IPS DF 19.7 (cell line): ENCODE data around the gene MEN1.

Experiments used
- DNase-seq: peaks from one replicate; pipeline ENCODE4 v3.0.0-alpha.2; 2013; ENCODE audit warnings: low read depth, low spot score

MEN1 gene

DNA sequence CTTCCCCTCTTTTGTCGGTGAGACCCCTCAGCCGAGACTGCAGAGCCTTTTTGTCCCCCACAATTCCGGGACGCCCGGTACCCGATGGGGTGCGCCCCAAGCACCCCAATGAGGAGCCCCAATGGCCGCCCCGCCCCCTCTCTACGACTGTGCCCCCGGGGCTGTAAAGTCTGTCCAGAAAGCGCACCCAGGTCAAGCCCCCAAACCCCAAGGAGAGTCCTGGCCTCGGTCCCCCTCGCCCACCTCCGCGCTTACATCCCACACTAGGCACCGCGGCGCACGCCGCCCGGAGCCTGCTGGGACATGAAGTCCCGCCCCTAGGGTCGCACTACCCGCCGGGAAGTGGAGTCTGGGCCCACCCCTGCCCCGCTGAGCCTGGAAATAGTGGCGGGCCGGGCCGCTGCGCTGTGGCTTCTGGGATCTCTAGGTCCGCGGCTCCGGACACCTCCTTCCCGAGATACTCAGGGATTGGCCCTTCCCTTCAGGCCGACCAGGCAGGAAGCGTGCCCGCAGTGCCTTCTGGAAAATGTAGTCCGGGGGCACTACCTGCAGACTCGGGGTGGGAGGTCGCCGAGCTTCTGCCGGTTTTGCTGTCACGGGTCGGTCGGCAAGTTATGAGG, at the start of gene MEN1:
TSS of gene MEN1 (minus strand) at position 281 of the 620 bp plus-strand sequence. CDS start 442 bp downstream, outside the sequence.
- DNase-seq: peak; percentile 95

DNA sequence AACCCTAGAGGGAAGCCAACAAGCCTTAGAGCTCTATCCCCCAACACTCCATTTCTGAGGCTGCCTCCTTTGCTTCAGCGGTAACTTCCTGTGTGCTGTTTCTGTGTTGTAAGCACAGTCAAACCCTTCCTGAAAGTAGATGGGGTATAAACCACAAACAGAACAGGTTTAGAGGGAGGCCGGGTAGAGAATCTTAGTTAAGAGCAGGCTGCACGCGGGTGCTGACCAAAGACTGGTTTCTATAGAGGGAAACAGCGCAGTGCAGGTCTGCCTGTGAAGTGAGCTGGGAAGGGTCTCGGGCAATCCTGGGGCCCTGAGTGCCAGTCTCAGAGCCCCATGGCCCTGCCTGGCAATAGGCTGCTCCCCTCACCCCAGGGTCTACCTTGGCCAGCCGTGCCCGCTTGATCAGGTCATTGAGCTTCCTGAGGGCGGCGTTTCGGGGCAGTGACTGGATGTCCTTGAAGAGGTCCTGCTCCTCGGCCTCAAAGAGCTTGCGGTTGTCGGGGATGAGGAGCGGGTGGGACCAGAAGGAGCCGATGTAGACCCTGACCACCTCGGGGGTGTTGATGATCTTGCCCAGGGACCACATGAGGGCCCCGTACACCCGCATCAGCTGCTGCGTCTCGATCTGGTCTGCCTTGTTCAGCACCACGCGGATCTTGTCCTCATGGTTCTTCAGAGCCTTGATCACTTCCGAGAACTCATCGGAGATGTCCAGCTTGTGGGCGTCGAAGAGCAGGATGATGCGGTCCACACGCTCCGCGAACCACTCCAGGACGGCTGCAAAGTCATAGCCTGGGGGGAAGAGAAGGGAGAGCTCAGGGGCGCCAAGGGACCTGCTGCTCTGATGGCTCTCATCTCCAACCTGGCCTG, 49.4 kb upstream of the MEN1 start:
- DNase-seq: no peak

DNA sequence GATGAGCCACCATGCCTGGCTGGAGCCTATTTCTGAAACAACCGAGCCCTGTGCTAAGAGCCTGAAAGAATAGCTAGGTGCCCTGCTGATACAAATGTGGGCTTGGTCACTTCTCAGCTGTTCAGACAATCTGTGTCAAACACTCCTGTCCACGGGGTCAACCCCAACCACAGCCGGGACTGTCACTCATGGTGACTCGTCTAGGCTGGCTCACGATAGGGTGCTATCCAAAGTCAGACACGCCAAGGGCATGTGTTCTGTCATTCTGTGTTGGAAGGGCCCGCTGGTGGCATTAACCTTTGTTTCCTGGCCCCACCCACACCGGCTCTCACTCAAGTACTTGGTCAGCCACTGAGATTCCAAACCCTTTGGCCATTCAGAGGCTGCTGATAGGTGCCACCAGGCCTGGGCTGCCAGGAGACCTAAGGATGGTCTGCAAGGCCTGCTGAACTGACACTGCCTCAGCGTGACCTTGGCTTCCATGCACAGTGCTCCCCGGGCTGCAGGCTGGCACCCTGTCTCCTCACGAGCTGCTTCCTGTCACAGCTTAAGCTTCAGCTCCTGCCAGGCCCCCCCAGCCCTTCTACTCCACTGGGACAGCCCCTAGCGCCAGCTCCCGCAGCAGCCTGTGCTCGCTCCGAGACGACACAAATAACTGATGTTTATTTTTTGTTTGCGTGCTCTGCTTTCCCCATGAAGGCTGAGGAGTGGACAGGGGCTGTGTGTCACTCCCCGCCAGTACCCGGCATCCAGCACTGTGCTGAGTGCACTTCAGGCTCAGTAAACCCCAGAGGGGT, 48.3 kb upstream of the MEN1 start:
- DNase-seq: no peak

DNA sequence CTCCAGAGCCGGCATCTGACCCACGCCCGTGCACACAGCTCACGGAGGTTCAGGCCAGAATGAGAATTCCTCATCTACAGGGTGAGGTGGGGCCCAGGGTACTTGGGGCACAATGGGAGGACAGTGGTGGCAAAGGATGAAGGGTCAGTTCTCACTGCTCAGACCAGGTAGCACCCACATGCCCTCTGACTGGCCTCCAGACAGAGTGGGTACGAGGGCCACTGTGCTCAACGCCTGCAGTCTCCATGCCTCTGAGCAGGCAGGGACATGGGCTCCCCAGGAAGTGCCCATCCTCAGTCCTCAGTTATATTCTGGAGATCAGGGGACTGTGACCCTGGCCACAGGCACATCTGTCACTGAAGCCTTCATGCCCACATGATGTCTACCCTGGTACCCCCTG, 47.1 kb upstream of the MEN1 start:
- no peak for DNase-seq

DNA sequence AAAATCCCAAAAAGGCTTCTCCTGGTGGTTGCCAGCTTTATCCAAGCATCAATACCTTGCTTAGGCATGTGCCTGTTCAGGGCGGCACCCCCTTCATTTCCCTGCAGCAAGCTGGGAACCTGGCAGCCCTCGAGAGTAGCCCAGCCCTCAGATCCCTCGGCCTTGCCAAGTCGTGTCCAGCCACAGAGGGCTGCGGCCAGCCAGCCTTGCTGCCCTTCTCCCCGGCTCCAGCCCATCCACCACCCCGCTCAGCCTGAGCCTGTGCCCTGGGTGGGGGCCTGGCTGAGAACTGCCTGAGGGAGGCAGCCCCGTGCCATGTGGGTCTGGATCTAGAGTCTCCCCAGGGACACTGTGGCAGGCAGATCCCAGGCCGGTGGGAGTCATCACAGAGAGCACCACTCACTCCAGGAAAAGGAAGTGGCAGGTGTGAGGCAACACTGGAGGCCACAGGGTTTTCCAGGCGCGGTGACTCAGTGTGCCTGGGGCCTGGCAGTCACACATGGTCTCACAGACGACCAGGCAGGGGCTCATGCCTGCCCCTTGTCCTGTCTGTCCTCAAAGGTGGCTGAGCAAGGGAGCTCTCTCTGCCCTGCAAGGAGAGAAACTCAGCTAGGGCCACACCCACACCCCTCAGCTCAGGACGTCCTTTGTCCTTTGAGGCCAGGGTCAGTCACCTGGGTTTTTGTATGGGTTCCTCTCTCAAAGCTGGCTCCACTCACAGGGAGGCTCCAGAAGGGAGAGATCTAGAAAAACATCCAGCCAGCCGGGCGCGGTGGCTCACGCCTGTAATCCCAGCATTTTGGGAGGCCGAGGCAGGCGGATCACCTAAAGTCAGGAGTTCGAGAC, 46.3 kb upstream of the MEN1 start:
- DNase-seq: no peak

DNA sequence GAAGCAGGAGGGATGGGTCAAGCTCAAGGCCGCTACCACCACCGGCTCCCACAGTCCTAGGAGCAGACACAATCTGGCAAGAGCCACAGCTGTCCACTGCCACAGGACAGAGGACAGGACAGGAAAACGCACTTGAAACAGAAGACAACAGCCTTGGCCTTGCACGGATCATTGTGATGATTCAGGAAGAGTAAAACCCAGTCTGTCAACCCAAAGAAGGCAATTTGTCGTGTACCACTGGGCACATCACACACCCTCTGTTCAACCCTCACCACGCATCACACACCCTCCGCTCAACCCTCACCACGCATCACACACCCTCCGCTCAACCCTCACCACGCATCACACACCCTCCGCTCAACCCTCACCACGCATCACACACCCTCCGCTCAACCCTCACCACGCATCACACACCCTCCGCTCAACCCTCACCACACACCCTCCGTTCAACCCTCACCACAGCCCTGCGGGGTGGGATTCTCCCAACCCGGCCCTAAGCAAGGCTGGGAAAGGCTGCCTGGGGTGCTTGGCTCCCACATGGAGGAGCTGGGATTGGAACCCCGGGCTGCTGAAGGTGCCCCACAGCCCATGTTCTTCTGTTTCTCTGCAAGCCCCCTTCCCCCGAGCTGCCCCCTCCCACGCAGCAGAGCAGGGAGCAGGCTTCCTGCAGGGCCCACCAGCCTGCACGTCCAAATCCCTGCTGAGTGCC, 45.4 kb upstream of the MEN1 start:
- no peak for DNase-seq

DNA sequence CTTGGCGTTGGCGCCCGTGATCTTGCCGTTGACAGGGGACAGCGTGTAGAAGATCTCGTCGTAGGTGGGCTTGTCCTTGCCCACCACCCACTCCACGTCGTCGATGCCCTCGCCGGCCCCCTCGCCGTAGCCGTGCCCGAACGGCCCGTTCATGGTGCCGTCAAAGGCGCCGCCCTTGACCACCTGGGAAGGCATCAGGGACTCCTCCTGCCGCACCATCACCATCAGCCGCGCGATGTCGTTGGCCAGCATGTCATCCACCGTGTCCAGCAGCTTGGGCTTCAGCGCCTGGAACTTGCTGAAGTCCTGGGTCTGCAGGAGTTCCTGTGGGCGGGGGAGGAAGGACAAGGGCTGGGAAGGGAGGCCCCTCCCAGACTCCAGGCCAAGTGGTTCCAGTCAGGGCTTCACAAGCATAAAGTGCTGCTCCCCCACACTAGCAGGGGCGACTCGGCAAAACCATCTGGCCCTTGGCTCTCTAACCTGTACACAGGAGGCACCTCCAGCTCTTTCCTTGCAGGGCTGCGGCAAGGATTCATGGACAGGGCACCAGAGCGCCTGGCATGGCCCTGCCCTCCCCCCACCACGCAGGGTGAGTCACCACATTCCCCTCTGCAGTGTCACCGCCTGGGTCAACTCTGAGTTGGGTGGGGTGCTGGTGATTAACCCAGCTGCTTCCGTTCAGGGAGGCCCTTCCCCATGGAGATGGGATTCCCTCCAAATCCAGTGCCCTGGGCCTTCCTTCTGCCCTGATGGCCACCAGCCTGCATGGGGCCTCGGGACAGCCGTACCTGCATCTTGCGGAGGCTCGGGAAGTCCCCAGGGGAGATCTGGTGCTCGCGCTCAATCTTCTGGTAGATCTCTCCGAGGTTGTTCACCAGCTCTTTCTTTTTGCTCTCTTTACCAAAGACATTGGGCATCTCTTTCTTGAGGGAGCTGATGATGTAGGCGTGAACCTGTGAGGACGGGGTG, 44.5 kb upstream of the MEN1 start:
- DNase-seq: no peak

DNA sequence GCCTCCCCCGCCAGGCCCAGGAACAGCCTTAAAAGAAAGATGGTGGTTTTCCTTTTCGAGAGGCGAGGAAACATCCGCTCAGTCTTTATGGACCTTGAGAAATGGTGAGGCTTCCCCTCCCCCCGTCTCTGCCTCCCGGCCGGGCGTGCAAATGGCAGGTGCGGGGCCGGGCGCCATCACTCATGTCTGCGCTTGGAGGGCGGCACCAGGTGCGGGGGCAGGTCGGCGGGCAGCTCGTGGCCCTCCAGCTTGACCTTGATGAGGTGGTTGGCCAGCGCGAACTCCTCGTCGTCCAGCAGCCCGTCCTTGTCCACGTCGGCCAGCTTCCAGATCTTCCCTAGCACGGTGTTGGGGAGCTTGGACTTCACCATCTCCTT, 43.8 kb upstream of the MEN1 start:
- DNase-seq: no peak

DNA sequence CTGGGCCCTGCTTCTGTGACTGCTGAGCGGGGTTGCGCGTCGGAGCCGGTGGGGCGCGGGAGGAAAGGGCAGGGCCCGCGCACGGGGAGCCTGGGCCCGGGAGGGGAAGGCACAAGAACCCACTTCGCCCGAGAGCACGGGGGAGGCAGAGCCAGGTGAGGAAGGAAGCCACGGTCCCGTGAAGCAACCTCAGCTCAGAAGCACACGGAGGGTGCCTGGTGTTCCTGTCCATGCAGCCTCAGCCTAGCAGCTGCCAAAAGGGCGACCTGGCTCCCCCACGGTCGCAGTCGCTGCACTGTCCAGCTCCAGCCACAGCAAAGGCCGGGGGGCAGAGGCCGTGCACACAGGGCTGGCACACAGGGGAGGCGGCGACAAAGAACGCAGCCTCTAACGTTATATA, 43.4 kb upstream of the MEN1 start:
- DNase-seq: no peak

DNA sequence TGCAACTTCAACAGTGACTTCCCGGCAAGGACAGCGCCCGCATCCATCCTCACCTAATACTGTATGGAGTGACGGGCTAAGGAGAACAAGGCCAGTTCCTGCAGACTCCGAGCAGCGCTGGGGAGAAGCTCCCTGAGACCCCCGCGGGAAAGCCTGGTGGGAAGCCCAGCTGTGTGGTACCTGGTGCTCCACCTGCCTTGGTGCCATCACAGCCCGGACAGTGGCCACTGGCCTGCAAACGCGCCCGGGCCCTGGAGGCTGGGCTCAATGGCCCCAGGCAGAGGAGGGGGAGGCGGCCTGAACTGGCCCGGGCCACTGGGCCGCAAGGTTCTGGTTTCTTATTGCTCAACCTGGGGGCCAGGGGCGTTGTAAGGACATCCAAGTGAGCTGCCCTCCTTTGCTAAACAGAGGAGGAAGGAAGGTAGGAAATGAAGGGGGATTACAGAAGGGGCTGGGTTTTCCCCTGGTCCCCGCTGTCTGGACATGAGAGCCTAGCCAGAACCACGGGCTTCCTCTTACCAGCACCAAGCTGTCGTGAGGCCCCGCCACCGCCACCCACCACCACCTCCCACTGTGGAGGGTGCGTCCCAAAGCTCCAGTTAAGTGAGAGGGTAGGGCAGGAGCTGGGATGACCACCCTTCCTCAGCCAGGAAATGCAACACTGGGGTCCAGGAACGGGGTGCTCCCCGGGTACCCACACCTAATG, 42.6 kb upstream of the MEN1 start:
- DNase-seq: no peak

DNA sequence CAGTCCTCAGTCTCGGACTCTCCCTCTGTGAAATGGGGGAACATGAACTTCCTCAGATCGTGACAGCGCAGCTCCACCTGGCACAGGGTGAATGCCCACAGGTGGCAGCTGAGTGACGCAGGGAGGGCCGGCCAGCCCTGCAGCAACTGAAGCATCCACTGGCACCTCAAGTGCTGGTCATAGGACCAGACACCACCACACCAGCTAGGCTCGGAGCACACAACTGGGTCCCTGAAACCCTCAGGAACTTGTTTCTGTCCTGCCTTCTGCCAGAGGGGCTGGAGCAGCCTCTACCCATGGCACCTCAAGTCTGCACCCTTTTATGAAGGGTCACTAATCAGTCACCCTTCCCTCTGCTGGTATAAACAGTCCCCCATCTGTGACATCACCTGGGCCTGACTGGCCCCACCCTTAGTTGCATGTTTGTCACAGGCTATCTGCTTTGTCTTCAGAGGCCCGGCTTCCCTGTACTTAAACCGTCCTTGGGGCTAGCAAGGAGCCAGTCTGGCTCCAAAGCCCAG, 41.5 kb upstream of the MEN1 start:
- no peak for DNase-seq

DNA sequence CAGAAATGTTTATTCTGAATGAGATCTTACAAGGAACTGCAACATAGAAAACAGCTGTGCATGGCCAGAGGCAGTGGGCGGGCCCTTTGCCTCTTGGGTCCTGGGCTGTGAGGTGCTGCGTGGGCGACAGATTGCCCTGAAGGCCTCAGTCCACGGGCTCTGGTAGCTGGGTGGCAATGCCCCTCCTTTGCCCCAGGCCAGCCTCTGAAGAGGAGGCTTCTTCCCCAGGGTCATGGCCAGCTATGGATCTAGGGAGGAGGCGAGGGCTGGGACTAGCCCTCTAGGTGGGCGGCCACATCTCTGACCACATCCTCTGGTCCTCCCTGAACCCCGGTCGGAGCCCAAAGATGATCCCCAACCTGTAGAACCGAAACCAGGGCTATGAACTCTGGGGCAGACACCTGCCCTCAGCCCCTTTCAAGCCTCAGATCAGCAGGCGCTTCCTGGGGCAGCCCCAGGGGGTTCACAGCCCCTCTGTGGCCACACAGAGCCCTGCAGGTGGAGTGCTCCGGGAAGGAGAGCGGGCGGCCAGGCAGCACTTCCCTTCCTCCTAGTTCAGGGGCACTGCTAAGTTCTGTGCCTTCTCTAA, 40.7 kb upstream of the MEN1 start:
- DNase-seq: no peak

DNA sequence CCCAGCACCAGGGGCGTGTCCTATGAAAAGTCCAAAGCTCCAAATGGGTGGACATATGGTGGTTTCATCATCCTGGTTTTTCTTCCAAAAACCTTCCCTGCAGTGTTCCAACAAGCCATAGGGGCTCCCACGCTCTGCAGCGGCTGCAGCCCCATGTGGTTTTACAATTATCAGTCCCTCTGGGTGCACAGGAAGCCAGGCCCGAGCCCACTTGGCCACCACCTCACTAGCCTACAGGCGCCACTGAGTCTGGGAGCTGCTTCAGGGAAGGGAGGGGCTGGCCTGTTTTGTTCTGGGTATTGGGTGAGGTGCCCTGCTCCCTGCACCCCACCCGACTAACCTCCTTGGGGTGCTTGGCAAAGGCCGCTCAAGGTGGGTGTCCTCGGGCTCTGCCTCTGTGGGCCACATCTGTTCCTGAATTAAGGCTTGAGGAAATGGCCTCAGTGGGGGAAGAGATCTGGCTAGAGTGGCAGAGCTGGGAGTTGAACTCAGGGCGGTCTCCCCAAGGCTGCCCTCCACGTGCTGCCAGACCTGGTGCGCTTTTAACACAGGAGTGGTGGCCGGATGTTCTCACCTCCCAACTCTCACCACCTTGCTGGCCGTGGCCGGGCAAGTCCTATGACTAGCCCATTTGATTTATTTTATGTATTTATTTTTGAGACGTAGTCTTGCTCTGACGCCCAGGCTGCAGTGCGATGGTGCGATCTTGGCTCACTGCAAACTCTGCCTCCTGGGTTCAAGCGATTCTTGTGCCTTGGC, 39.4 kb upstream of the MEN1 start:
- no peak for DNase-seq

DNA sequence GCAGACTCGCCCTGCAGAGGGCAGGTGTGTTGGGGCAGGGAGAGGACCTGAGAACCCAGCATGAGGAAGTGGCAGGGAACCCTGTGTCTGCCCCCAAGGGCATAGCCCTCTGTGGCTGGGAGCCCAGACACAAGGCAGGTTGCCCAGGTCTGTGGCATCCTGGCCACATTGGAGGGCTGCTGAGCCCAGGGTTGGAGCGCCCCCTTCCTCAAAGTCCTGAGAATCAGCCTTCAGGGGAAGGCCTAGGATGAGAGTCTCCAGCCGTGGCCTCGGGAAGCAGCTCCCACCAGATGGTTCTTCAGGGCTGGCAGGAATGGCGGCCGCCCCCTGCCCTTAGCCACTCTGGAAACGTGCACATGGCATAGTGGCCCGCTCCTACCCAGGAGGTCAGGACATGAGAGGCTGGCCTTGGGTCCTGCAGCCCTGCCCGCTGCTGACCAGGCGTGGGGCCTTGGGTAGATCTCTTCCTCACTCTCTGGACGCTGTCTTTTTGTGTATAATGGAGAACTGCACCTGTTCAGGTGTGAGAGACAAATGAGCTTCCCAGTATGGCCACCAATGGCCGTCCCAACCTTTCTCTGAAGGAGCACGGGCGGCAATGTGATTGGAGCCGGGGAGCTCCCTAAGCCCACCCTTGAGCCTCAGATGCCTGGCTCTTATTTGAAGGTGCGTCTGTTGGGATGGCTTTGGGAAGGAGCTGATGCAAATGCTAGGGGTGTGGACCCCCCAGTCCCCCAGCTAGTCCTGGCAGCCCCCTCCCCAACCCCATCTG, 38.7 kb upstream of the MEN1 start:
- DNase-seq: no peak

DNA sequence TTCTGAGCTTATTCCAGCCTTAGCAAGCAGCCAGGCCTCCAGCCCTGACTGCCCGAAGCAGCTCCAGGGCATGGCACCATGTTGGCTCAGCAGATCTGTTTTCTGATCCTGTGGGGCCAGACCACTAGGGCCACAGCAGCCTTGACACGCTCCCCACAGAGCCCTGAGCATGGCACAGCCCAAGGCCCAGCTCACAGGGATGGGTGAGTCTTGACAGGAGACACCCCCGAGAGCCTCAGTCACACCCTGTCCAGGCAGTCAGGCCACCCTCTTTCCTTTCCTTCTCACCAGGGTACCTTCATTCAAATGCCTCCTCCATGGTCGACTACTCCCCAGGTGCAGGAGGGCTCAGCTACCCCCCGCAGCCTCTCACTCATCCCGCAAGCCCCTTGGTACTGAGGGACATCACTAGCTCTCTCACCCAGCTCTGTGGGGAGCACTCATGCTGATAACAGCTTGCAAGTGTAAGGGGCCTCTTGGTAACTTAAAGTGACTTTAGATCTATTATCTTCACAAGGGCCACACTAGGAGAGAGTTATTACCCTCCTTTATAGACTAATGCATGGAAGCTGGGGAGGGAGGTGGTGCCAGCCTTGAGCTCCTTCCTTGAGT, 38.0 kb upstream of the MEN1 start:
- no peak for DNase-seq

DNA sequence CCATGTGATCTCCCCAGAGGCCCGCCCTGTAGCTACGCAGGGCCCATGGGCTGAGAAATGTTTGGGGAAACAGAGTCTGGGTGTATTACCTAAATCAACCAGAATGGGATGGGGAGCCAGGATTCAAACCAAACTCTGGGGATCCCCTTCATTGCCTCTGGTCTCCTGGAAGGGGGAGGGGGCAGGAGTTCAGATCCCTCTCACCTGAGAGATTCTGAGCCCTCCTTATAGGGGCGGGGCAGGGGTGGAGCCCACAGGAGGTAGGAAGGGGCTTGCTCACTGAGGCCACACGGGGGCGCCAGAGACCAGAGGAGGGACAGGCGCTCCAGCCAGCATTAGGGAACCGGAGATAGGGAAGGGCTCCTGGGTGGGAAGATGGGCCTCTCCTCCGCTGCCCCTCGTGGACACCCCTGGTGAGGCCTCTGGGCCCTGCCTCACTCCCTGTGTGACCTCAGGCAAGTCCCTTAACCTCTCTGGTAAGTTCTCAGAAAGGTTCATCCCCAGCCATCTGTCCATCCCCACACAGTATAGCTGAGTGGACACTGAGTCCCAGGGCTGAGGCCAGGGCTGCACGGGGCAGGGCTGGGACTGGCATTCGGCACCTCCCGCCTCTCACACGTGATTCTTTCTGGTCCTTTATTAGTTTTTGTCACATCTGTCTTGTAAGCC, 36.8 kb upstream of the MEN1 start:
- peak; percentile 64 for DNase-seq
